Activated CD8-positive, alpha-beta T cell treated with anti-CD3 and anti-CD28 coated beads, Interleukin-2, amount 10 ng/mL, durations not matched to agents 7 days and 5 days (primary cell): ENCODE results near the gene RBM45. TPM values are rescaled to one million over a fixed set of nuclear protein-coding genes. Genes with fewer than 3 reads are reported as not detected.
"Not testable (repeated sequence)": the region's sequence is repeated elsewhere in the genome, so short reads cannot be mapped to it uniquely, and the experiment has no call there.

ENCODE experiments used
- ATAC-seq: fragments of 150-1000 bp; cut with Tn5 transposase; one replicate; pipeline ENCODE4 v1.10.0; 2021; ENCODE audit warnings: moderate library complexity
- CTCF ChIA-PET: fragments of 350-600 bp; sonication (Branson Sonifier 250); formaldehyde crosslinking; loops from one replicate; lab custom pipeline; 2021; ENCODE audit warnings: antibody characterized with exemption; lab: Charles Lee
- POLR2A ChIA-PET: fragments of 350-600 bp; sonication (Branson Sonifier 250); formaldehyde crosslinking; loops from one replicate; lab custom pipeline; 2021; ENCODE audit warnings: antibody characterized with exemption; lab: Charles Lee
- DNase-seq: peaks from one replicate; pipeline ENCODE4 v3.0.0-alpha.2; 2020
- H3K27ac Mint-ChIP-seq: one replicate; pipeline ENCODE4 v1.8.0; 2021; ENCODE audit warnings: mild to moderate bottlenecking, mixed read lengths
- H3K27me3 Mint-ChIP-seq: one replicate; pipeline ENCODE4 v1.8.0; 2021; ENCODE audit warnings: low read depth, mixed read lengths
- H3K36me3 Mint-ChIP-seq: one replicate; pipeline ENCODE4 v1.8.0; 2021; ENCODE audit warnings: low read depth, mixed read lengths
- H3K4me1 Mint-ChIP-seq: one replicate; pipeline ENCODE4 v1.8.0; 2021; ENCODE audit warnings: low read depth, mixed read lengths
- H3K4me3 Mint-ChIP-seq: one replicate; pipeline ENCODE4 v1.8.0; 2021; ENCODE audit warnings: mild to moderate bottlenecking, mixed read lengths
- H3K9me3 Mint-ChIP-seq: one replicate; pipeline ENCODE4 v1.8.0; 2022; ENCODE audit warnings: mixed read lengths; ENCODE audit not compliant: insufficient read depth
- total RNA-seq, 2 experiments: library from RNA; stranded (reverse); gene quantifications; one replicate each; pipeline ENCODE4 v1.2.3, GENCODE V29; 2021

The RBM45 gene
- total RNA-seq, 2 experiments from 2014 or later: 16.9 to 18.0 TPM

GRCh38 chr2:178142274-178143065 lies 30.2 kb downstream of the RBM45 start:
- ATAC-seq (no peak), DNase-seq (no peak)
- Mint-ChIP-seq H3K27ac (no peak overlapping the region), H3K27me3 (peaks cover 15% of the 10 kb centered on the region), H3K9me3 (no peaks in the 10 kb centered on the region), H3K4me1 (no peaks in the 10 kb centered on the region), H3K36me3 (no peaks in the 10 kb centered on the region), H3K4me3 (no peak overlapping the region)
- CTCF ChIA-PET: no interaction called here
- POLR2A ChIA-PET: no interaction called here

DNA sequence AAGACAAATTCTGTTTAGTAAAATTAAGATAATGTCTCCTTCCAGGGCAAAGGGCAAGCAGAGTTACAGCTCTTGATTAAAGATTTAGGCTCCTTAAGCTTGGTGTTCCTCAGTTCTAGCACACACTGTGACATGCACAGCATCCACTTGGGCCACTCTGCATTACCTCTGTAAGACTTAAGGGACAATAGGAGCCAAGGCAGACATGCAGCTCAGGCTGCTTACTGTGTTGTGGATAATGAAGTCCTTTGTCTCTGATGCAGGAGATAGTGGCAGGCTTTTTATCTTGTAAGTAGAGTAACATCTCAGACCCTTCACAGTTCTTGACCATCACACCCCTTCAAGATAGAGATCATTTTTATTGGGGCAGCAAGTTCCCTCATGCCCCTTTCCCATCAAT lies 31.2 kb downstream of the RBM45 start:
- CTCF ChIA-PET: no interaction called here
- DNase-seq: no peak
- POLR2A ChIA-PET: no interaction called here
- Mint-ChIP-seq H3K27me3 (peaks cover 17% of the 10 kb centered on the region), H3K36me3 (no peaks in the 10 kb centered on the region), H3K4me3 (no peak overlapping the region), H3K4me1 (no peaks in the 10 kb centered on the region), H3K9me3 (no peaks in the 10 kb centered on the region), H3K27ac (no peak overlapping the region)
- ATAC-seq: no peak

DNA sequence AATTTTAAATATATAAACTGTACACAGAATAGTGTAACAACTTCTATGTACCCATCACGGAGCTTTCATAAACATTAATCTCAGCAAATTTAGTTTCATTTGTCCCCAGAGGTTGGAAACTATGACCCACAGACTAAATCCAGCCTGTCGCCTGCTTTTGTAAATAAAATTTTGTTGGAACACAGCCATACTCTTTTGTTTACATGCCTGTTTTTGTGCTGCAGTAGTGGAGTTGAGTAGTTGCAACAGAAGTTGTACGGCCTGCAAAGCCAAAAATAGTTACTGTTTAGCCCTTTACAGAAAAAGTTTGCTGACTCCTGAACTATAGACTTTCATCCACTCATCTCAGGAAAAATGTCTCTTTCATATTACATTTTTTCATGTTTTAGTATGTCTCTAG lies 39.8 kb downstream of the RBM45 start:
- CTCF ChIA-PET: no interaction called here
- no peak for ATAC-seq
- H3K4me3 Mint-ChIP-seq: no peak overlapping the region
- H3K36me3 Mint-ChIP-seq: no peaks in the 10 kb centered on the region
- H3K27me3 Mint-ChIP-seq: peaks cover 15% of the 10 kb centered on the region
- H3K27ac Mint-ChIP-seq: no peak overlapping the region
- no peaks in the 10 kb centered on the region for H3K4me1 Mint-ChIP-seq
- no peaks in the 10 kb centered on the region for H3K9me3 Mint-ChIP-seq
- POLR2A ChIA-PET: no interaction called here
- DNase-seq: no peak

DNA sequence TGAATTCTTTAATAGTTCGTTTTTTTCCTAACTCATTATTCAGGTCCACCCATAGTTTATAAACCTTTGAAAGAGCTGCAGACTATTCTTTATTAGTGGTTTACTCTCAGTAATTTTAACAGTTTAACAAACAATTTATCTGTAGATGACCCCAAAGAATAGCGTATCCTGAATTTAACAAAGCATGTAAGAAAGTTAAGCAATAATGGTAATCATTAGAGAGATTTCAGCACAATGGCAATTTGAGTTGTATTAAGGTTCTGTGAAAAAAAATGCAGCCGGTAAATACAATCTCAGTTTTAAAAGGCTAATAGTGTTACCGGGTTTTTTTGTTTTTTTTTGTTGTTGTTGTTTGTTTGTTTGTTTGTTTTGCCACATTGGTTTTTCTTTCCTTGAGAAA lies 40.3 kb downstream of the RBM45 start:
- Mint-ChIP-seq H3K4me3 (no peak overlapping the region), H3K36me3 (no peaks in the 10 kb centered on the region), H3K27me3 (peaks cover 18% of the 10 kb centered on the region), H3K4me1 (no peaks in the 10 kb centered on the region), H3K9me3 (no peaks in the 10 kb centered on the region), H3K27ac (no peak overlapping the region)
- ATAC-seq: no peak
- no peak for DNase-seq
- ChIA-PET CTCF (interaction anchor here (1.4 kb wide), 1 partner anchor 262 kb away, joined by 4 read pairs; no protein-coding TSS in a partner anchor), POLR2A (no interaction called here)

GRCh38 chr2:178152977-178153376 lies 40.7 kb downstream of the RBM45 start:
- no peak overlapping the region for H3K27ac Mint-ChIP-seq
- H3K4me1 Mint-ChIP-seq: no peaks in the 10 kb centered on the region
- H3K4me3 Mint-ChIP-seq: no peak overlapping the region
- peaks cover 18% of the 10 kb centered on the region for H3K27me3 Mint-ChIP-seq
- no peaks in the 10 kb centered on the region for H3K36me3 Mint-ChIP-seq
- ChIA-PET CTCF (interaction anchor here (1.4 kb wide), 1 partner anchor 262 kb away, joined by 4 read pairs; no protein-coding TSS in a partner anchor), POLR2A (no interaction called here)
- no peak for DNase-seq
- no peak for ATAC-seq
- H3K9me3 Mint-ChIP-seq: no peaks in the 10 kb centered on the region

DNA sequence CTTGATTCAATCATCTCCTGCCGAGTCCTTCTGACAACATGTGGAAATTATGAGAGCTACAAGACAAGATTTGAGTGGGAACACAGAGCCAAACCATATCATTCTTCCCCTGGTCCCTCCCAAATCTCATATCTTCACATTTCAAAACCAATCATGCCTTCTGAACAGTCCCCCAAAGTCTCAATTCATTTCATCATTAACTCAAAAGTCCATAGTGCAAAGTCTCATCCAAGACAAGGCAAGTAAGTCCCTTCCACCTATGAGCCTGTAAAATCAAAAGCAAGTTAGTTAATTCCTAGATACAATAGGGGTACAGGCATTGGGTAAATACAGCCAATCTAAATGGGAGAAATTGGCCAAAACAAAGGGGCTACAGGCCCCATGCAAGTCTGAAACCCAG lies 41.6 kb downstream of the RBM45 start:
- H3K36me3 Mint-ChIP-seq, ATAC-seq, H3K4me3 Mint-ChIP-seq, H3K27ac Mint-ChIP-seq, POLR2A ChIA-PET, DNase-seq, H3K9me3 Mint-ChIP-seq, H3K4me1 Mint-ChIP-seq: not testable (repeated sequence)
- CTCF ChIA-PET: interaction anchor here (1.0 to 1.4 kb wide), 2 partner anchors 41 to 261 kb away, joined by 3 to 4 read pairs; no protein-coding TSS in a partner anchor
- H3K27me3 Mint-ChIP-seq: peaks cover 16% of the 10 kb centered on the region

DNA sequence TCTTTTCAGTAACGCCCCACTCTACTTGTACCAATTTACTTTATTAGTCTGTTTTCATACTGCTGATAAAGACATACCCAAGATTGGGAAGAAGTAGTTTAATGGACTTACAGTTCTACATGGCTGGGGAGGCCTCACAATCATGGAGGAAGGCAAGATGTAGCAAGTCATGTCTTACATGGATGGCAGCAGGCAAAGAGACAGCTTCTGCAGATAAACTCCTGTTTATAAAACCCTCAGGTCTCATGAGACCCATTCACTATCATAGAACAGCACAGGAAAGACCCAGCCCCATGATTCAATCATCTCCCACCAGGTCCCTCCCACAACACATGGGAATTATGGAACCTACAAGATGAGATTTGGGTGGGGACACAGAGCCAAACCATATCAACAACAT lies 43.3 kb downstream of the RBM45 start:
- CTCF ChIA-PET: no interaction called here
- DNase-seq (no peak), ATAC-seq (no peak)
- no peaks in the 10 kb centered on the region for H3K36me3 Mint-ChIP-seq
- no peak overlapping the region for H3K27ac Mint-ChIP-seq
- peaks cover 16% of the 10 kb centered on the region for H3K27me3 Mint-ChIP-seq
- no peak overlapping the region for H3K4me3 Mint-ChIP-seq
- no peaks in the 10 kb centered on the region for H3K9me3 Mint-ChIP-seq
- POLR2A ChIA-PET: no interaction called here
- no peaks in the 10 kb centered on the region for H3K4me1 Mint-ChIP-seq

DNA sequence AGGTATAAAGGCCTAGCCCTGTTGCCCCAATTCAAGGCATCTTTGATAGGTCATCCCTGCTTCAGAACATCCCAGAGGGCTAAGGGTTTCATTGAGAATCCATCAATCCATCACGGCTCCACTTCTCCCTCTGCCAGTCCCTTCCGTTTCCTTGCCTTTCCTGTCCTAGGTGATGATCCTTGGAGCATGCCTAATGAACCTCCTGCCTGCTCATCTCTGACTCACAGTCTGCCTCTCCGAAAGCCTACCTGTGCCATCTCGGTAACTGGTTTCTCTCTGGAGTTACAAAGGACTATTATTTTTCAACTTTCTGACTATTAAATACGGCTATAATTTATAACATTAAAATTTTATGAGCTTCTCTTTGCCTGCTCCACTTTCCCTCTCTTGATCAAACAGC lies 45.3 kb downstream of the RBM45 start:
- ChIA-PET CTCF (no interaction called here), POLR2A (no interaction called here)
- no peaks in the 10 kb centered on the region for H3K36me3 Mint-ChIP-seq
- H3K27me3 Mint-ChIP-seq: peaks cover 23% of the 10 kb centered on the region
- H3K4me3 Mint-ChIP-seq: no peak overlapping the region
- H3K27ac Mint-ChIP-seq: no peak overlapping the region
- no peak for DNase-seq
- ATAC-seq: no peak
- no peaks in the 10 kb centered on the region for H3K4me1 Mint-ChIP-seq
- H3K9me3 Mint-ChIP-seq: no peaks in the 10 kb centered on the region

DNA sequence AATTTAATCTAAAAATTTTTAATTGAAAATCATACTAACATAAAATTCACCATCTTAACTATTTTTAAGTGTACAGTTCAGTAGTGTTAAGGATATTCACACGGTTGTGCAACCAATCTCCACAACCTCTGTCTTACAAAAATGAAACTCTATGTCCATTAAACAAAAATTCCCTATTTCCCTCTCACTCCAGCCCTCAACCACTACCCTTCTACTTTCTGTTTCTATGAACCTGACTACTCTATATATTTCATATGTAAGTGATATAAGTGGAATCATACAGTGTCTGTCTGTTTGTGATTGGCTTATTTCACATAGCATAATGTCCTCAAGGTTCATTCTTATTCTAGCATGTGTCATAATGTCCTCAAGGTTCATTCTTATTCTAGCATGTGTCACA lies 47.7 kb downstream of the RBM45 start:
- H3K27ac Mint-ChIP-seq: no peak overlapping the region
- DNase-seq (no peak), ATAC-seq (no peak)
- H3K4me1 Mint-ChIP-seq: no peaks in the 10 kb centered on the region
- no peaks in the 10 kb centered on the region for H3K9me3 Mint-ChIP-seq
- ChIA-PET CTCF (no interaction called here), POLR2A (no interaction called here)
- no peak overlapping the region for H3K4me3 Mint-ChIP-seq
- no peaks in the 10 kb centered on the region for H3K36me3 Mint-ChIP-seq
- peaks cover 24% of the 10 kb centered on the region for H3K27me3 Mint-ChIP-seq

DNA sequence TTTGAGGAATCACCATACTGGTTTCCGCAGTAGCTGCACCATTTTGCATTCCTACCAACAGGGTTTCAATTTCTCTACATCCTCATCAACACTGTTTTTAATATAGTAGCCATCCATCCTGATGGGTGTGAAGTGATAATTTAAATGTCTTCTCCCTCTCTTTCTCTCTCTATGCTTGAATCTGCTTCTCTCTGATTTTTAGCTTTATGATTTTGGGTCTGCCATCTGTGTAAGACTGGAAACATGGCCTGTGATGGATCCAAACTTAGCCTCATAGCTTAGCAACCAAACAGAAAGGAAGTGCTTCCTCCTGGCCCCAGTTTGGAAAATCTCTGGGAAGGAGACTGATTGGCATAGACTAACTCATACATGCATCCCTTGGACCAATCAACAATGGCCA lies 48.4 kb downstream of the RBM45 start:
- Mint-ChIP-seq H3K4me1 (no peaks in the 10 kb centered on the region), H3K9me3 (no peaks in the 10 kb centered on the region), H3K27ac (no peak overlapping the region), H3K4me3 (no peak overlapping the region), H3K36me3 (no peaks in the 10 kb centered on the region), H3K27me3 (peaks cover 20% of the 10 kb centered on the region)
- ChIA-PET POLR2A (no interaction called here), CTCF (no interaction called here)
- ATAC-seq (no peak), DNase-seq (no peak)

GRCh38 chr2:178163395-178163794 lies 51.2 kb downstream of the RBM45 start:
- H3K9me3 Mint-ChIP-seq: no peaks in the 10 kb centered on the region
- ChIA-PET CTCF (no interaction called here), POLR2A (no interaction called here)
- ATAC-seq: no peak
- DNase-seq: no peak
- H3K27me3 Mint-ChIP-seq: peaks cover 15% of the 10 kb centered on the region
- H3K4me1 Mint-ChIP-seq: no peaks in the 10 kb centered on the region
- H3K4me3 Mint-ChIP-seq: no peak overlapping the region
- no peak overlapping the region for H3K27ac Mint-ChIP-seq
- H3K36me3 Mint-ChIP-seq: no peaks in the 10 kb centered on the region

DNA sequence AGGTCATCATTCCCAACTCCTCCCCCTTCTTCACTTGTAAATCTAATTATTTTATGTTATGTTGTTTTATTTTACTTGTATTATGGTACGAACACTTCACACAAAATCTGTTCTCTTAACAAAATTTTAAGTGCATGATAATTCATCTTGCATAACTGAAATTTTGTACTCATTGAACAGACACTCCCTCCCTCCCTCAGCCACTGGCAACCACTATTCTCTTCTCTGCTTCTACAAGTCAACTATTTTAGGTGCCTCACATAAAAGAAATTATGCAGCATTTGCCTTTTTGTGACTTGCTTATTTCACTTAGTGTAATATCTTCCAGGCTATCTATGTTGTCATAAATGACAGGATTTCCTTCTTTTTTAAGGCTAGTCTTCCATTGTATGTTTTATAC lies 51.7 kb downstream of the RBM45 start:
- Mint-ChIP-seq H3K36me3 (no peaks in the 10 kb centered on the region), H3K27ac (no peak overlapping the region), H3K27me3 (peaks cover 15% of the 10 kb centered on the region), H3K4me3 (no peak overlapping the region), H3K9me3 (no peaks in the 10 kb centered on the region), H3K4me1 (no peaks in the 10 kb centered on the region)
- CTCF ChIA-PET: no interaction called here
- DNase-seq (no peak), ATAC-seq (no peak)
- POLR2A ChIA-PET: no interaction called here
